Heart left ventricle (tissue), 16 donors: ENCODE measurements around the gene DLG1. TPM values are rescaled to one million over a fixed set of nuclear protein-coding genes. Genes with fewer than 3 reads are reported as not detected.

Source experiments
- ATAC-seq, 4 donors: fragments of 200-7000 bp; cut with Tn5 transposase; one replicate each; pipeline ENCODE4 v1.9.1; 2020 to 2022; ENCODE audit warnings: moderate library complexity in 4 of 4, mild to moderate bottlenecking in 3 of 4, moderate number of reproducible peaks in 1 of 4
- DNase-seq, 5 donors: peaks; one replicate each; pipeline ENCODE4 v3.0.0-alpha.2; 2020
- H3K27ac ChIP-seq, 12 donors: fragments of 200-600 bp; sonication (generic) in 4 of 12; one replicate each; pipeline versions ENCODE4 v1.5.0 to v1.8.0; 2016 to 2022; ENCODE audit warnings: mild to moderate bottlenecking in 2 of 12
- H3K27me3 ChIP-seq, 9 donors: fragments of 200-600 bp; sonication (generic) in 2 of 9; one replicate each; pipeline versions ENCODE4 v1.5.1 to v1.8.0; 2016 to 2022; ENCODE audit warnings: mild to moderate bottlenecking in 3 of 9
- H3K36me3 ChIP-seq, 9 donors: fragments of 200-600 bp; sonication (generic) in 2 of 9; one replicate each; pipeline versions ENCODE4 v1.5.0 to v1.8.0; 2018 to 2022; ENCODE audit warnings: mild to moderate bottlenecking in 2 of 9
- H3K4me1 ChIP-seq, 12 donors: fragments of 200-600 bp; sonication (generic) in 4 of 12; one replicate each; pipeline versions ENCODE4 v1.5.0 to v1.8.0; 2016 to 2022; ENCODE audit warnings: mild to moderate bottlenecking in 3 of 12
- H3K4me3 ChIP-seq, 12 donors: fragments of 200-600 bp; sonication (generic) in 4 of 12; one replicate each; pipeline versions ENCODE4 v1.5.0 to v1.8.0; 2017 to 2022; ENCODE audit warnings: mild to moderate bottlenecking in 9 of 12, moderate library complexity in 4 of 12
- H3K9me3 ChIP-seq, 12 donors: fragments of 200-600 bp; sonication (generic) in 4 of 12; one replicate each; pipeline versions ENCODE4 v1.5.0 to v1.8.0; 2016 to 2022; ENCODE audit warnings: mild to moderate bottlenecking in 1 of 12
- CTCF ChIP-seq, 12 donors: fragments of 200-600 bp; sonication (generic) in 4 of 12; IDR thresholded peaks; one replicate each; pipeline versions ENCODE4 v1.5.0 to v1.8.0; 2018 to 2022; ENCODE audit warnings: antibody characterized with exemption in 12 of 12, mild to moderate bottlenecking in 5 of 12
- POLR2A ChIP-seq, 2 donors: fragments of 450-650 bp; IDR thresholded peaks; one replicate each; pipeline ENCODE4 v1.6.1; 2017; ENCODE audit warnings: antibody characterized with exemption in 2 of 2, mild to moderate bottlenecking in 2 of 2, moderate library complexity in 2 of 2
- WGBS, 4 donors: extraction: QIAGEN DNeasy Blood & Tissue Kit in 2 of 4; methylation state at CpG; one replicate each; pipeline versions ENCODE4 v1.1.5 to v1.1.7; 2013 to 2018; 5-methylcytosine and 5-hydroxymethylcytosine counted together
- intact Hi-C, 10 donors: fragments of 100-400 bp; cut with DNase I; formaldehyde crosslinking; loops; one replicate each; pipeline versions ENCODE4 v1.11.1 to v1.14.2; 2022
- polyA plus RNA-seq, 2 donors: library from polyadenylated mRNA; stranded (reverse); fragments of 200-250 nt; gene quantifications; one replicate each; pipeline ENCODE4 v1.2.3, GENCODE V29; 2013
- total RNA-seq, 9 donors: library from RNA; depleted of rRNA in 2 of 9; stranded (reverse); fragments of >200 nt in 2 of 9; fragmentation: NEBNext Ultra II Directional in 3 of 9; extraction: Animal tissue kit (Norgen Biotek cat#: 25700) in 3 of 9; gene quantifications; one replicate each; pipeline versions ENCODE4 v1.1.0 to v1.2.4, GENCODE V29; 2016 to 2023
- donor health status: ischemic (EF 13 %, LVEDD 7.1; RV severe dilation, severe dysfunction).
- donor health status: healthy with polysubstance abuse.
- donor health status: DM: no; HTN: yes; CAD: no.
- donor health status: DM: no; HTN: no; CAD: no.
- donor health status: ischemic (EF 25% LVEDD 6.9; RV normal size, moderate dysfunction).
- donor health status: ischemic (EF 25% LVEDD 5.7; RV mildly dilated, moderate dysfunction).
- donor health status: healthy.
- donor health status: DM: yes; HTN: yes; CAD: no.
- donor health status: ischemic (EF 35%, LVEDD 5.7; RV mildly dilated, moderate dysfunction).
- donor health status: nonischemic (EF 11% LVEDD 7.7; RV severe dilation, severe dysfunction).
- donor health status: DM: yes; HTN: yes; CAD: no.
- donor health status: PGD.
- donor health status: ischemic (EF 29% LVEDD 5.4; RV normal size, mild dysfunction).
- donor health status: nonischemic (EF 23%, LVEDD 6.1; RV moderate dilation, normal function).

The DLG1 gene
- total and polyA plus RNA-seq, 11 donors = 17.4 to 151 (median 63.6) TPM

- no peak overlapping the region for H3K4me3 ChIP-seq
- peaks cover 0 to 59% (median 4%) of the 10 kb centered on the region in 9 donors for H3K36me3 ChIP-seq
- no peaks in the 10 kb centered on the region for H3K9me3 ChIP-seq
- 56 to 71% (median 67%) methylated on average over 2 of the region's 2 CpGs for WGBS, 4 donors
- no peak for TF ChIP-seq CTCF (IDR thresholded peaks at IDR 0.05)
- TF ChIP-seq POLR2A (IDR thresholded peaks at IDR 0.05) = no peak
- H3K27ac ChIP-seq = no peak overlapping the region
- no peaks in the 10 kb centered on the region for H3K27me3 ChIP-seq
- intact Hi-C loops = no loop called here
- ATAC-seq (no peak), DNase-seq (no peak)
- H3K4me1 ChIP-seq = peaks cover 0 to 8% (median 0%) of the 10 kb centered on the region in 12 donors
Measured at GRCh38 chr3:197082871-197083270, 215.5 kb downstream of the DLG1 start.

GRCh38 chr3:197080344-197080743 lies 218.1 kb downstream of the DLG1 start:
- no peak for DNase-seq
- Histone ChIP-seq H3K36me3 (peaks cover 0 to 69% (median 17%) of the 10 kb centered on the region in 9 donors), H3K27me3 (no peaks in the 10 kb centered on the region), H3K9me3 (no peaks in the 10 kb centered on the region), H3K4me3 (no peak overlapping the region), H3K27ac (no peak overlapping the region), H3K4me1 (peaks cover 0 to 8% (median 0%) of the 10 kb centered on the region in 12 donors)
- WGBS, 4 donors = 94 to 98% (median 96%) methylated on average over 10 of the region's 10 CpGs
- intact Hi-C loops = no loop called here
- TF ChIP-seq POLR2A (IDR thresholded peaks at IDR 0.05) = no peak
- no peak for TF ChIP-seq CTCF (IDR thresholded peaks at IDR 0.05)
- ATAC-seq = no peak

GRCh38 chr3:197076415-197076814 lies 222.0 kb downstream of the DLG1 start:
- H3K9me3 ChIP-seq = no peaks in the 10 kb centered on the region
- H3K4me1 ChIP-seq = no peaks in the 10 kb centered on the region
- TF ChIP-seq POLR2A (IDR thresholded peaks at IDR 0.05) = no peak
- no peak for TF ChIP-seq CTCF (IDR thresholded peaks at IDR 0.05)
- no peak for DNase-seq
- H3K4me3 ChIP-seq = no peak overlapping the region
- peaks cover 0 to 78% (median 23%) of the 10 kb centered on the region in 9 donors for H3K36me3 ChIP-seq
- H3K27me3 ChIP-seq = no peaks in the 10 kb centered on the region
- no peak for ATAC-seq
- intact Hi-C loops = no loop called here
- no peak overlapping the region for H3K27ac ChIP-seq
- 91 to 96% (median 95%) methylated on average over 4 of the region's 4 CpGs for WGBS, 4 donors

GRCh38 chr3:197068077-197068476 lies 230.3 kb downstream of the DLG1 start:
- TF ChIP-seq CTCF (IDR thresholded peaks at IDR 0.05) = no peak
- no peak for TF ChIP-seq POLR2A (IDR thresholded peaks at IDR 0.05)
- Histone ChIP-seq H3K4me1 (no peaks in the 10 kb centered on the region), H3K27me3 (no peaks in the 10 kb centered on the region), H3K9me3 (no peaks in the 10 kb centered on the region), H3K27ac (no peak overlapping the region), H3K4me3 (no peak overlapping the region), H3K36me3 (peaks cover 0 to 50% (median 35%) of the 10 kb centered on the region in 9 donors)
- intact Hi-C loops = loop anchor here in 1 of 10 donors (5.0 kb wide), 1 partner anchor 34 kb away; no protein-coding TSS in a partner anchor
- DNase-seq (no peak), ATAC-seq (no peak)
- 96 to 97% (median 96%) methylated on average over 1 of the region's 1 CpG for WGBS, 4 donors
